SK-N-SH (cell line): ENCODE results near the gene KLHL13. TPM values are rescaled to one million over a fixed set of nuclear protein-coding genes. Genes with fewer than 3 reads are reported as not detected.

ENCODE experiments used
- CTCF ChIA-PET: fragments of 300-600, 350-600 bp; formaldehyde crosslinking; extraction: SDS; loops from one replicate; lab custom pipeline; 2021; lab: Yijun Ruan, JAX
- POLR2A ChIA-PET: fragments of 350-600 bp; sonication (Branson Sonifier 250); formaldehyde crosslinking; extraction: SDS; loops from one replicate; lab custom pipeline; 2020; ENCODE audit warnings: antibody characterized with exemption, inconsistent platforms; lab: Yijun Ruan, JAX
- DNase-seq: peaks from one replicate; pipeline ENCODE4 v3.0.0; 2012
- H2AFZ ChIP-seq: fragments of 200-600 bp; sonication (generic); 2 replicates; pipeline ENCODE4 v1.8.1; 2016; ENCODE audit warnings: antibody characterized with exemption, mild to moderate bottlenecking, low read depth
- H3F3A ChIP-seq: fragments of 200-600 bp; sonication (generic); replicated peaks from 2 replicates; pipeline ENCODE3; 2016; ENCODE audit warnings: antibody characterized with exemption, mild to moderate bottlenecking; ENCODE audit not compliant: insufficient read depth
- H3K27ac ChIP-seq, 2 experiments: fragments of 200-500 bp in 1 of 2; fragments of 200-600 bp in 1 of 2; sonication (Bioruptor generic) in 1 of 2; sonication (generic), shearing (Covaris generic) in 1 of 2; 2 replicates each; pipeline versions ENCODE4 v1.5.1 to v1.6.1; 2014 to 2016; ENCODE audit warnings: low read depth in 2 of 2, inconsistent platforms in 1 of 2, low read length in 1 of 2, mild to moderate bottlenecking in 1 of 2, mixed read lengths in 1 of 2
- H3K27me3 ChIP-seq: fragments of 200-600 bp; sonication (generic), shearing (Covaris generic); 2 replicates; pipeline ENCODE4 v1.6.1; 2016; ENCODE audit warnings: mixed run types; ENCODE audit not compliant: insufficient read depth
- H3K36me3 ChIP-seq, 2 experiments: fragments of 200-500 bp in 1 of 2; fragments of 200-600 bp in 1 of 2; sonication (Bioruptor generic) in 1 of 2; sonication (generic) in 1 of 2; replicated peaks in 1 of 2; 2 replicates each; pipeline versions ENCODE3 to v1.5.1; 2014 to 2016; ENCODE audit warnings: low read length in 1 of 2, mild to moderate bottlenecking in 1 of 2; ENCODE audit not compliant: insufficient read depth in 2 of 2, control insufficient read depth in 1 of 2
- H3K4me1 ChIP-seq, 2 experiments: fragments of 200-500 bp in 1 of 2; fragments of 200-600 bp in 1 of 2; sonication (Bioruptor generic) in 1 of 2; sonication (generic), shearing (Covaris generic) in 1 of 2; 2 replicates each; pipeline versions ENCODE4 v1.5.1 to v1.6.1; 2014 to 2016; ENCODE audit warnings: low read depth in 1 of 2, low read length in 1 of 2, mixed run types in 1 of 2; ENCODE audit not compliant: insufficient read depth in 2 of 2, control insufficient read depth in 1 of 2
- H3K4me2 ChIP-seq: fragments of 200-600 bp; sonication (generic), shearing (Covaris generic); 2 replicates; pipeline ENCODE4 v1.6.1; 2017; ENCODE audit warnings: mixed run types
- H3K4me3 ChIP-seq, 2 experiments: fragments of 200-500 bp in 1 of 2; fragments of 200-600 bp in 1 of 2; sonication (Bioruptor generic) in 1 of 2; sonication (generic), shearing (Covaris generic) in 1 of 2; 2 replicates each; pipeline versions ENCODE4 v1.5.1 to v1.8.1; 2014 to 2016; ENCODE audit warnings: low read depth in 2 of 2, inconsistent platforms in 1 of 2, low read length in 1 of 2, mild to moderate bottlenecking in 1 of 2, mixed read lengths in 1 of 2, moderate library complexity in 1 of 2
- H3K79me2 ChIP-seq: fragments of 200-600 bp; sonication (generic); 2 replicates; pipeline ENCODE4 v1.8.1; 2017; ENCODE audit warnings: mild to moderate bottlenecking; ENCODE audit not compliant: insufficient read depth
- H3K9ac ChIP-seq: fragments of 200-600 bp; sonication (generic); 2 replicates; pipeline ENCODE4 v1.6.1; 2017; ENCODE audit warnings: mixed run types
- H3K9me2 ChIP-seq: fragments of 200-600 bp; sonication (generic); 2 replicates; pipeline ENCODE4 v1.6.1; 2017; ENCODE audit warnings: mixed run types
- H3K9me3 ChIP-seq: fragments of 200-600 bp; sonication (generic); 2 replicates; pipeline ENCODE4 v1.6.1; 2017; ENCODE audit warnings: mixed run types, mild to moderate bottlenecking, moderate library complexity
- H4K20me1 ChIP-seq: fragments of 200-600 bp; sonication (generic); 2 replicates; pipeline ENCODE4 v1.6.1; 2017; ENCODE audit warnings: mild to moderate bottlenecking, mixed run types; ENCODE audit not compliant: insufficient read depth
- FOSL2 ChIP-seq: IDR thresholded peaks from 2 replicates; pipeline ENCODE4 v1.4.0; 2012; ENCODE audit warnings: low read depth, mild to moderate bottlenecking, moderate library complexity, borderline replicate concordance
- FOXJ3 ChIP-seq: sonication (generic); formaldehyde crosslinking; IDR thresholded peaks from 2 replicates; pipeline ENCODE4 v1.5.1; 2020; ENCODE audit warnings: mild to moderate bottlenecking, missing genetic modification reagents
- FOXM1 ChIP-seq: IDR thresholded peaks from 2 replicates; pipeline ENCODE4 v1.4.0; 2012; ENCODE audit warnings: low read depth, mild to moderate bottlenecking
- GATA2 ChIP-seq: sonication (generic); formaldehyde crosslinking; IDR thresholded peaks from 2 replicates; pipeline ENCODE4 v1.5.0; 2020; ENCODE audit warnings: mild to moderate bottlenecking, missing genetic modification reagents
- JUND ChIP-seq: IDR thresholded peaks from 2 replicates; pipeline ENCODE4 v1.4.0; 2012
- MEF2A ChIP-seq: IDR thresholded peaks from 2 replicates; pipeline ENCODE4 v1.4.0; 2012; ENCODE audit warnings: low read depth, borderline replicate concordance
- NRF1 ChIP-seq: IDR thresholded peaks from 2 replicates; pipeline ENCODE4 v1.6.1; 2012; ENCODE audit warnings: low read depth, mild to moderate bottlenecking, low read length
- POLR2AphosphoS5 ChIP-seq: IDR thresholded peaks from 2 replicates; pipeline ENCODE4 v1.6.1; 2012; ENCODE audit warnings: low read depth, low read length
- WGBS: methylation state at CpG from one replicate; pipeline ENCODE4 v1.1.6; 2017; ENCODE audit warnings: low lambda C conversion rate; 5-methylcytosine and 5-hydroxymethylcytosine counted together
- polyA plus RNA-seq, 3 experiments: library from polyadenylated mRNA; depleted of rRNA; stranded (reverse); fragments of >200 nt; gene quantifications; 2 replicates each; pipeline ENCODE4 v1.2.3, GENCODE V29; 2012
- TF ChIP-seq, protein P1 (sequence below): IDR thresholded peaks from 2 replicates; pipeline ENCODE4 v1.6.1; 2012; ENCODE audit warnings: mild to moderate bottlenecking, low read depth, low read length, moderate library complexity
- TF ChIP-seq, protein P2 (sequence below): fragments of 200-600 bp; sonication (generic); IDR thresholded peaks from 2 replicates; pipeline ENCODE4 v1.6.1; 2017; ENCODE audit warnings: antibody characterized with exemption, mild to moderate bottlenecking, moderate library complexity
- TF ChIP-seq, protein P3 (sequence below): IDR thresholded peaks from 2 replicates; pipeline ENCODE4 v1.4.0; 2012; ENCODE audit warnings: low read depth, borderline replicate concordance
- TF ChIP-seq, protein P4 (sequence below): fragments of 150-350 bp; IDR thresholded peaks from 2 replicates; pipeline ENCODE4 v1.6.1; 2016; ENCODE audit warnings: mild to moderate bottlenecking, low read depth, low read length
- TF ChIP-seq, protein P5 (sequence below): IDR thresholded peaks from 2 replicates; pipeline ENCODE4 v1.4.0; 2012; ENCODE audit warnings: low read depth
- TF ChIP-seq, protein P6 (sequence below): IDR thresholded peaks from 2 replicates; pipeline ENCODE4 v1.4.0; 2012; ENCODE audit warnings: low read depth, borderline replicate concordance

The KLHL13 gene
- polyA plus RNA-seq, 1 of the 3 experiments (the other 2 are of a cell fraction) = 19.5 TPM

DNA sequence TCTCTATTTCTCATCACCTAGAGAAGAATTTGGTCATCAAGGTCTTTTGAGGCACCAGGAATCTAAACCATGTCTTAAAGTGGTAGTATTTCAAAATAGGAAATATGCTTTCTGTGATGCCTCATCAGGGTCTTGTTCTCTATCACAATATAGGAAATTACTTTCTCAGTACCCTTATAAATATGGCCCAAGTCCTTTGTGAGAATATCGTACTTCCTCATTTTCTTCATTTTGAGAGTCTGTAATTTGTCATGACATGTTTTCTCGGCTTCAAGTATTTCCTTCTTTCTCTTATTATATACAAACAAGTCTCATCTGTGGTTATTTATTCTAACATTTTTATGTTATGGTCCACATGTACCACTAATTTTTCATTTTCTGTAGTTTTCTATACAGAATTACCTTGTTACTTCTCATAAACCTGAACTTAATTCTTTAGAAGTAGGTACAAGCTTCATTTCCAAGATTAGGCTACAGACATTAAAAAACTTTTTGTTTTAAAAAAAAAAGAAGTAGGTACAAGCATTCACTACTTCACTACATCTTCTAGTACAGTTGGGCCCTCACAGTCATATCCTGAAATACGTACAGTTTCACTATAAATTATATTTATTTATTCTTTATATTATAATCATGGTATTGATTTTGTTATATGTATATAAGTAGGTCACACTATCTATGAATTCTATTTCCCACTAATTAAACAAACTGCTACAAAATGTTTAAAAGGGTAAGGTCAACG is 54.4 kb downstream of the KLHL13 start (continued):
- TF ChIP-seq, protein P1, sequence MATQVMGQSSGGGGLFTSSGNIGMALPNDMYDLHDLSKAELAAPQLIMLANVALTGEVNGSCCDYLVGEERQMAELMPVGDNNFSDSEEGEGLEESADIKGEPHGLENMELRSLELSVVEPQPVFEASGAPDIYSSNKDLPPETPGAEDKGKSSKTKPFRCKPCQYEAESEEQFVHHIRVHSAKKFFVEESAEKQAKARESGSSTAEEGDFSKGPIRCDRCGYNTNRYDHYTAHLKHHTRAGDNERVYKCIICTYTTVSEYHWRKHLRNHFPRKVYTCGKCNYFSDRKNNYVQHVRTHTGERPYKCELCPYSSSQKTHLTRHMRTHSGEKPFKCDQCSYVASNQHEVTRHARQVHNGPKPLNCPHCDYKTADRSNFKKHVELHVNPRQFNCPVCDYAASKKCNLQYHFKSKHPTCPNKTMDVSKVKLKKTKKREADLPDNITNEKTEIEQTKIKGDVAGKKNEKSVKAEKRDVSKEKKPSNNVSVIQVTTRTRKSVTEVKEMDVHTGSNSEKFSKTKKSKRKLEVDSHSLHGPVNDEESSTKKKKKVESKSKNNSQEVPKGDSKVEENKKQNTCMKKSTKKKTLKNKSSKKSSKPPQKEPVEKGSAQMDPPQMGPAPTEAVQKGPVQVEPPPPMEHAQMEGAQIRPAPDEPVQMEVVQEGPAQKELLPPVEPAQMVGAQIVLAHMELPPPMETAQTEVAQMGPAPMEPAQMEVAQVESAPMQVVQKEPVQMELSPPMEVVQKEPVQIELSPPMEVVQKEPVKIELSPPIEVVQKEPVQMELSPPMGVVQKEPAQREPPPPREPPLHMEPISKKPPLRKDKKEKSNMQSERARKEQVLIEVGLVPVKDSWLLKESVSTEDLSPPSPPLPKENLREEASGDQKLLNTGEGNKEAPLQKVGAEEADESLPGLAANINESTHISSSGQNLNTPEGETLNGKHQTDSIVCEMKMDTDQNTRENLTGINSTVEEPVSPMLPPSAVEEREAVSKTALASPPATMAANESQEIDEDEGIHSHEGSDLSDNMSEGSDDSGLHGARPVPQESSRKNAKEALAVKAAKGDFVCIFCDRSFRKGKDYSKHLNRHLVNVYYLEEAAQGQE = no peak
- TF ChIP-seq, all 33 proteins: peak for 0

DNA sequence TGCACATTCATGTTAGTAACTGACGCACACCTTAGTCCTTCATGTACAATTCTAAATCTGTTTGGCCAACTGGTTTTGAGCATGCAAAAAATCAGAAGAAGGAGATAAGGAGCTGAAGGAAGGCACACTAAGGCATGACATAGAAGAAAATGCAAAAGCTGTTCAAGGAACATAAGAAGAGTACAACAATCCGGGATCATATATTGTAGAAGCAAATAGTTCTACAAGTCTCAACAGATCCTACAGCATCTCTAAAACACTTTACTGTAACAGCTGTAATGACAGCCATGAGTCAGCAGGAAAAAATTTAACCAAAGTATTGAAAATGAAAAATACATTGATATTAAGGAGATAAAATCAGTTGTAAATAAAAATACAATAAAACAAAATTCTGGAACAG is 57.7 kb downstream of the KLHL13 start:
- POLR2A ChIA-PET = no interaction called here
- Histone ChIP-seq H3K4me2 (no peak overlapping the region), H3K79me2 (peaks cover 34% of the 10 kb centered on the region), H3K9ac (no peak overlapping the region), H3K9me3 (0 out of 2 replicates have a peak, but pooled peaks cover 6% of the 10 kb centered on the region), H3K9me2 (no peaks in the 10 kb centered on the region), H3F3A (peaks cover 6% of the 10 kb centered on the region), H4K20me1 (no peaks in the 10 kb centered on the region)
- no peak for TF ChIP-seq GATA2 (CRISPR knock-in tag)
- no peak for TF ChIP-seq FOXM1
- TF ChIP-seq, all 33 proteins: peak for 0
- no peak for DNase-seq
- Histone ChIP-seq H3K36me3 (no peaks in the 10 kb centered on the region), H3K4me1 (no peaks in the 10 kb centered on the region; a peak in 2 of 4 replicates), H3K27me3 (no peaks in the 10 kb centered on the region), H3K27ac (peak overlapping the region in 1 of 2 experiments; percentile 39; a peak in 2 of 4 replicates), H3K4me3 (no peak overlapping the region), H2AFZ (no peak overlapping the region)
- CTCF ChIA-PET = no interaction called here
- 55% methylated on average over 2 of the region's 2 CpGs for WGBS

DNA sequence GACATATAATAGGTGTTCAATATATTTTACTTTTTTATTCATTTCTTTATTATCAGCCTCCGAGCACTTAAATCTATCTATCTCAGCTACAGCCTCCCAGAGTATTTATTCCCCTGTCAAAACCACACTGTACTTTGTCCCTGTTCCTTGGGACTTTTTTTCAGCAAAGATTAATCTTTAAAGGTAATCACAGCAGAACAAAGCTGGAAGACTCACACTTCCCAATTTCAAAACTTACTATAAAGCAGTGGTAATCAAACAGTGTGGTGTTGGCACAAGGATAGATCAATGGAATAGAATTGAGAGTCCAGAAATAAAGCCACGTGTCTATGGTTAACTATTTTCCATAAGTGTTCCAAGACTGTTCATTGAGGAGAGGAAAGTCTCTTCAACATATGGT is 59.7 kb downstream of the KLHL13 start:
- no peak overlapping the region for H2AFZ ChIP-seq
- H3F3A ChIP-seq = peaks cover 6% of the 10 kb centered on the region
- POLR2A ChIA-PET = no interaction called here
- no peak overlapping the region for H3K9ac ChIP-seq
- no peaks in the 10 kb centered on the region for H3K9me2 ChIP-seq
- peaks cover 44% of the 10 kb centered on the region for H3K79me2 ChIP-seq
- no peaks in the 10 kb centered on the region; a peak in 2 of 4 replicates for H3K4me1 ChIP-seq
- no peaks in the 10 kb centered on the region for H4K20me1 ChIP-seq
- WGBS = 63% methylated on average over 2 of the region's 2 CpGs
- H3K4me2 ChIP-seq = no peak overlapping the region
- no peak overlapping the region for H3K27ac ChIP-seq
- H3K36me3 ChIP-seq = no peaks in the 10 kb centered on the region
- CTCF ChIA-PET = no interaction called here
- TF ChIP-seq, protein P2, sequence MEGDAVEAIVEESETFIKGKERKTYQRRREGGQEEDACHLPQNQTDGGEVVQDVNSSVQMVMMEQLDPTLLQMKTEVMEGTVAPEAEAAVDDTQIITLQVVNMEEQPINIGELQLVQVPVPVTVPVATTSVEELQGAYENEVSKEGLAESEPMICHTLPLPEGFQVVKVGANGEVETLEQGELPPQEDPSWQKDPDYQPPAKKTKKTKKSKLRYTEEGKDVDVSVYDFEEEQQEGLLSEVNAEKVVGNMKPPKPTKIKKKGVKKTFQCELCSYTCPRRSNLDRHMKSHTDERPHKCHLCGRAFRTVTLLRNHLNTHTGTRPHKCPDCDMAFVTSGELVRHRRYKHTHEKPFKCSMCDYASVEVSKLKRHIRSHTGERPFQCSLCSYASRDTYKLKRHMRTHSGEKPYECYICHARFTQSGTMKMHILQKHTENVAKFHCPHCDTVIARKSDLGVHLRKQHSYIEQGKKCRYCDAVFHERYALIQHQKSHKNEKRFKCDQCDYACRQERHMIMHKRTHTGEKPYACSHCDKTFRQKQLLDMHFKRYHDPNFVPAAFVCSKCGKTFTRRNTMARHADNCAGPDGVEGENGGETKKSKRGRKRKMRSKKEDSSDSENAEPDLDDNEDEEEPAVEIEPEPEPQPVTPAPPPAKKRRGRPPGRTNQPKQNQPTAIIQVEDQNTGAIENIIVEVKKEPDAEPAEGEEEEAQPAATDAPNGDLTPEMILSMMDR = no peak
- no peak for TF ChIP-seq JUND
- TF ChIP-seq FOSL2 = no peak
- TF ChIP-seq, protein P3, sequence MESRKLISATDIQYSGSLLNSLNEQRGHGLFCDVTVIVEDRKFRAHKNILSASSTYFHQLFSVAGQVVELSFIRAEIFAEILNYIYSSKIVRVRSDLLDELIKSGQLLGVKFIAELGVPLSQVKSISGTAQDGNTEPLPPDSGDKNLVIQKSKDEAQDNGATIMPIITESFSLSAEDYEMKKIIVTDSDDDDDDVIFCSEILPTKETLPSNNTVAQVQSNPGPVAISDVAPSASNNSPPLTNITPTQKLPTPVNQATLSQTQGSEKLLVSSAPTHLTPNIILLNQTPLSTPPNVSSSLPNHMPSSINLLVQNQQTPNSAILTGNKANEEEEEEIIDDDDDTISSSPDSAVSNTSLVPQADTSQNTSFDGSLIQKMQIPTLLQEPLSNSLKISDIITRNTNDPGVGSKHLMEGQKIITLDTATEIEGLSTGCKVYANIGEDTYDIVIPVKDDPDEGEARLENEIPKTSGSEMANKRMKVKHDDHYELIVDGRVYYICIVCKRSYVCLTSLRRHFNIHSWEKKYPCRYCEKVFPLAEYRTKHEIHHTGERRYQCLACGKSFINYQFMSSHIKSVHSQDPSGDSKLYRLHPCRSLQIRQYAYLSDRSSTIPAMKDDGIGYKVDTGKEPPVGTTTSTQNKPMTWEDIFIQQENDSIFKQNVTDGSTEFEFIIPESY = no peak
- no peak for TF ChIP-seq MEF2A
- TF ChIP-seq, protein P4, sequence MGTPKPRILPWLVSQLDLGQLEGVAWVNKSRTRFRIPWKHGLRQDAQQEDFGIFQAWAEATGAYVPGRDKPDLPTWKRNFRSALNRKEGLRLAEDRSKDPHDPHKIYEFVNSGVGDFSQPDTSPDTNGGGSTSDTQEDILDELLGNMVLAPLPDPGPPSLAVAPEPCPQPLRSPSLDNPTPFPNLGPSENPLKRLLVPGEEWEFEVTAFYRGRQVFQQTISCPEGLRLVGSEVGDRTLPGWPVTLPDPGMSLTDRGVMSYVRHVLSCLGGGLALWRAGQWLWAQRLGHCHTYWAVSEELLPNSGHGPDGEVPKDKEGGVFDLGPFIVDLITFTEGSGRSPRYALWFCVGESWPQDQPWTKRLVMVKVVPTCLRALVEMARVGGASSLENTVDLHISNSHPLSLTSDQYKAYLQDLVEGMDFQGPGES = no peak
- TF ChIP-seq NRF1 = no peak
- no peak for TF ChIP-seq FOXJ3
- TF ChIP-seq, protein P5, sequence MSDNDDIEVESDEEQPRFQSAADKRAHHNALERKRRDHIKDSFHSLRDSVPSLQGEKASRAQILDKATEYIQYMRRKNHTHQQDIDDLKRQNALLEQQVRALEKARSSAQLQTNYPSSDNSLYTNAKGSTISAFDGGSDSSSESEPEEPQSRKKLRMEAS = no peak
- no peak for TF ChIP-seq POLR2AphosphoS5
- TF ChIP-seq, protein P6, sequence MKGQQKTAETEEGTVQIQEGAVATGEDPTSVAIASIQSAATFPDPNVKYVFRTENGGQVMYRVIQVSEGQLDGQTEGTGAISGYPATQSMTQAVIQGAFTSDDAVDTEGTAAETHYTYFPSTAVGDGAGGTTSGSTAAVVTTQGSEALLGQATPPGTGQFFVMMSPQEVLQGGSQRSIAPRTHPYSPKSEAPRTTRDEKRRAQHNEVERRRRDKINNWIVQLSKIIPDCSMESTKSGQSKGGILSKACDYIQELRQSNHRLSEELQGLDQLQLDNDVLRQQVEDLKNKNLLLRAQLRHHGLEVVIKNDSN = no peak
- no peaks in the 10 kb centered on the region for H3K27me3 ChIP-seq
- H3K9me3 ChIP-seq = 0 out of 2 replicates have a peak, but pooled peaks cover 6% of the 10 kb centered on the region
- no peak for DNase-seq
- H3K4me3 ChIP-seq = no peak overlapping the region
